Lower leg skin (tissue), 3 donors: Measurements from ENCODE around the gene NXNL1.

Source experiments
- POLR2A ChIP-seq, 2 donors: fragments of 450-650 bp; IDR thresholded peaks; one replicate each; pipeline ENCODE4 v1.6.1; 2016 to 2017; ENCODE audit warnings: antibody characterized with exemption in 2 of 2, mild to moderate bottlenecking in 1 of 2, moderate library complexity in 1 of 2
- TF ChIP-seq, protein P1 (sequence below), 3 donors: fragments of 450-650 bp; IDR thresholded peaks; one replicate each; pipeline ENCODE4 v1.5.1; 2016; ENCODE audit warnings: antibody characterized with exemption in 3 of 3, mild to moderate bottlenecking in 3 of 3, moderate library complexity in 2 of 3

- TF ChIP-seq, protein P1, sequence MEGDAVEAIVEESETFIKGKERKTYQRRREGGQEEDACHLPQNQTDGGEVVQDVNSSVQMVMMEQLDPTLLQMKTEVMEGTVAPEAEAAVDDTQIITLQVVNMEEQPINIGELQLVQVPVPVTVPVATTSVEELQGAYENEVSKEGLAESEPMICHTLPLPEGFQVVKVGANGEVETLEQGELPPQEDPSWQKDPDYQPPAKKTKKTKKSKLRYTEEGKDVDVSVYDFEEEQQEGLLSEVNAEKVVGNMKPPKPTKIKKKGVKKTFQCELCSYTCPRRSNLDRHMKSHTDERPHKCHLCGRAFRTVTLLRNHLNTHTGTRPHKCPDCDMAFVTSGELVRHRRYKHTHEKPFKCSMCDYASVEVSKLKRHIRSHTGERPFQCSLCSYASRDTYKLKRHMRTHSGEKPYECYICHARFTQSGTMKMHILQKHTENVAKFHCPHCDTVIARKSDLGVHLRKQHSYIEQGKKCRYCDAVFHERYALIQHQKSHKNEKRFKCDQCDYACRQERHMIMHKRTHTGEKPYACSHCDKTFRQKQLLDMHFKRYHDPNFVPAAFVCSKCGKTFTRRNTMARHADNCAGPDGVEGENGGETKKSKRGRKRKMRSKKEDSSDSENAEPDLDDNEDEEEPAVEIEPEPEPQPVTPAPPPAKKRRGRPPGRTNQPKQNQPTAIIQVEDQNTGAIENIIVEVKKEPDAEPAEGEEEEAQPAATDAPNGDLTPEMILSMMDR (IDR thresholded peaks at IDR 0.05) = no peak
- no peak for TF ChIP-seq POLR2A (IDR thresholded peaks at IDR 0.05)
These were observed 26.0 kb upstream of the NXNL1 start for GRCh38 chr19:17486545-17487240.
